Fibroblast of the conjunctiva (primary cell): Measurements from ENCODE around the gene CTNNA2.

Experiments used
- DNase-seq: peaks from one replicate; pipeline ENCODE4 v3.0.0-alpha.2; 2010; ENCODE audit warnings: low read depth

Gene CTNNA2

GRCh38 chr2:80329491-80329890, 816.6 kb downstream of the CTNNA2 start:
- no peak for DNase-seq

DNA sequence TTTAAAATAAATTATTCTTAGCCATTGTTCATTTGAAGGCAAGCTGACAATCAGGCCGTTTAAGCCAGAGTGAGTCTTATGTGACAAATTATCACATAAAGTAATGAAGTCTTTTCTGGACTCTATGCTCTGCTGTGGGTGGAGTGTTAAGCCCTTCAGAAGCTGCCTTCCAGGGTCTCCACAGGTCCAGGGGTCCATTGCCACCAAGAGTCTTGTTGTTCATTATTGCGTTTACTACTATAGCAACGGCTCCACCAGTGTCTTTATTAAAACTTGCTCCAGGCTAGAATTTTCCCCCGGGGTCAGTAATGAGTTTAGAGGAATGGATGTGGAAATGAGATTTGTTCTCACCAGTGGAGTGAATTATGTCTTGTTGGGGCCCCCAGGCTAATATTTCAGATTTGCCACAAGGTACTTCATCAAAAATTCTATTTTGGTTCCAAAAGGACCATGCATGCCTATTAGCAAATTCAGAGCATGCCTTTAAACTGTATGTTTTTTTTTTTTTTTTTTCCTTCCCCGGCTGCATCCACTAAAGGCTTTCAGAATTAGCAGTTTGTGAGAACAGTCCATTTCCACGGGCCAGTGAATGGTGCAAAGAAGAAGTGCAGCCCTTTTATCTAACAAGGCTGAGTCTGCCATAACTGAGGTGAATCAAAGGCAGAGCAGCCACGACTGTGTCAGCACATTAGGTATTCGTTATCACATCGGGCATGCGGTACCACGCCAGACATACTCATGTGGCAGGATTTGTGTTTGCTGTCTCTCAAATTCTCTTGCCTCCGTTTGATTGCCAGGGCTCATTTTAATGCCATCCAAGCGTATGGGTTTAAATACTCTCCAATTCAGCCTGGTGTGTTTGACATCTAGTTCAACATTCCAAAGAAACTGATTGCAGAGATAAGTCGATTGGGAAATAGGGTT, 817.9 kb downstream of the CTNNA2 start:
- no peak for DNase-seq

DNA sequence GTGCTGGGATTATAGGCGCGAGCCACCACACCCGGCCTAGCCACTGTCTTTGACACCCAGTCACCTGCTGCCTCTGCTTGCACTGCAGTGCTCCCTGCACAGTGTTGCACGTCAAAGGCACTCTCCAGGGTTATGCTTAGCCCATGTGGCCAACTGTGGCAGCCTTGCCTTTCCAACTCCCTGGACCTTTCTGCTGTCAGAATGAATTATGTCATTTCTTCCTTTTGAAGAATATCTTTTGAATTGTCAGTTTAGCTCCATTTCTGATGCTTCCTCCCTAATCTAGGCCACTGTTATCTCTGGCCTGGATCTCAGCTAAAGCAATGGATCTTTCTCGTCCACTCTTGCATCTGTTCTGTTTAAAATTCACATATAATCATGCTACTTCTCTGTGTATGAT, 821.0 kb downstream of the CTNNA2 start:
- no peak for DNase-seq

- no peak for DNase-seq
Measured at GRCh38 chr2:80335411-80335810, 822.6 kb downstream of the CTNNA2 start.

- no peak for DNase-seq
Measured at GRCh38 chr2:80338794-80339193, 825.9 kb downstream of the CTNNA2 start.

DNA sequence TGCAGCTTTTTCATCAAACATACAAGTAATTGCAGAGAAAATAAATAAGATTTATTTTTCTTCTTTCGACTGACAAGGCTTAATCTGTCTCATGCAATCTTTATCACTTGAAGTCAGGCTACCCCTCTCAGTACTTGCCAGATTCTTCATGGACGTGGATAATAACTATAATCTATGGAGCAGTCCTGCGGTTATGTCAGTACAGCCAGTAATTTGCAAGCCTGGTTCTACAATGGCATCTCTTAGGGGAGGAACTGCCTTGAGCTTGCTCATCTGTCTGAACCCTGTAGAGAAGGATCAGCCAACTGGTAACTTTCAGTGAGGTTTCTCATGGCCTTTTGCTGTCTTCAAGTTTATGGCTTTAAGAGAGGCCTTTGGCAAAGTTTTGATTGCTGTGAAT, 827.2 kb downstream of the CTNNA2 start:
- DNase-seq: no peak

- DNase-seq: no peak
Measured at GRCh38 chr2:80348078-80348477, 835.2 kb downstream of the CTNNA2 start.

DNA sequence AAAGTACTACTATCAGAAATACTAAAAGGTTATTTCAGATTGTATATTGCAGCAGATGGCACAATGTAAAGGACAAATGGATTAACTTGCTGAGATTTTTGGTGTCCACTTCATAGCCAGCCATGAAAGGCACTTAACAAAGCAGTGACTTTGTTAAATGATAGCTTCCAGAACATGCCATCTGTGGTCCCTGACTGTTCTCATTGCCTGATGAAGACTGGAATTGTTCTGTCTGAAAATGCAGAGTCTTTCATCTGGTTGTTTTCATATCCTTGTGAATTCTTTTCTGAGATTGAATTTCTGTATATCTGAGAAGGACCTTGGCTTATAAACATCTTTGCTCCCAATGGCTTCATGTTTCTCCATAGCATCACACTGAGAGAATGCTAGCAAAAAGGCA, 836.1 kb downstream of the CTNNA2 start:
- no peak for DNase-seq

DNA sequence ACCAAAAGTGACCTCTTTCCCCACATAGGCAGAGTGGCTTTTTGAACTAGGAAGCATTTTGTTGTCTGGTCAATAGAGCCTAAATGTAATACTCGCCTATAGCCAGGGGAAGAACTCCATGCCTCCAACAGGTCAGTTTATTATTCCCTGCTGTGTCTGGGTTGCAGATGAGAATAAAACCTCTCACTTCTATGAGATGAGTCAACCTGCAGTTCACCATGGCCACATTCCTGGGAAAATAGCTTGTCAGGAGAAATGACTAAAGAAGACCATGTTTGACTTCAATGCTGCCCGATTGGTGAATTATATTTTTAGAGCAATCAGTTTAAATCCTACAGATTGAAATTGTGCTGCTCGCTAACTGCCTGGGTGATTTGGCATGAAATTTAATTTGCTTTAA, 838.4 kb downstream of the CTNNA2 start:
- DNase-seq: no peak

DNA sequence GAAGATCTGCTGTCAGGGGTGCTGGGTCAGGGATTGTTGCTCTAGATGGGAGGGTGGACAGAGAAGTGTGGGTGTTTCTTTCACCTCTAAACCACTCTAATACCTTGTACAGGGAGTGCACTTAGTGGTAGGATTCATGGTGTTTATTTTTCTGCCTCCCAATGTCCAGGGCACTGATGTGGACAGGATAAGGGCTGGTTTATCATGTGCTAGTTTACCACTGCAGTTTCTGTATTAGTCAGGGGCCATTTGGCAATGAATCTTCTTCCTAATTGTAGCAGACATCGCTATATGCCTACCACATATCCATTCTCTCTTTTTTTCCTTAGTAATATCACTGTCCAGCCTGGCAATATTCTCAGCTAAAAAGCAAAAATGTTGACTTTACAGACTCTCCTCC, 842.0 kb downstream of the CTNNA2 start:
- DNase-seq: no peak

- DNase-seq: no peak
Measured at GRCh38 chr2:80361904-80362303, 849.1 kb downstream of the CTNNA2 start.

GRCh38 chr2:80363330-80363729, 850.5 kb downstream of the CTNNA2 start:
- DNase-seq: no peak

GRCh38 chr2:80363791-80364349, 851.0 kb downstream of the CTNNA2 start:
- no peak for DNase-seq

GRCh38 chr2:80364524-80365212, 851.8 kb downstream of the CTNNA2 start:
- DNase-seq: no peak

DNA sequence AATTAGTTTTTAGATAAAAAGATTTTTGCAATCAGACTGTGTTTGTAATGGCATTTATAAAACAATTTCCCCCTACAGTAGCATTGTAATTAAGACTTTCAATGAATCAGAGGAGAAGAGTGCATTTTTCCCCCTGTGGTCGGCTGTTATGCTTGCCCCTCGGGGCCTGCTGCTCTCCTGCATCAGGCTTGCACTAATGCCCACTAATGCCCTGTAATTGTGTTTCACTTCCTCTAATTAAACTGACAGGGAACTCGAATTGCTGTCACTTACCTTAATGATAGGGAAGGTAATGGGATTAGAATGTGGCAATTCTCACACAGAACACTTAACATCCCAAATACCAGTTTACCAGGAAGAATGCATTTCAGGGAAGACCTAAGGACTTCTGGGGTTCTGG, 852.9 kb downstream of the CTNNA2 start:
- no peak for DNase-seq

GRCh38 chr2:80370375-80371009, 857.6 kb downstream of the CTNNA2 start:
- DNase-seq: no peak

DNA sequence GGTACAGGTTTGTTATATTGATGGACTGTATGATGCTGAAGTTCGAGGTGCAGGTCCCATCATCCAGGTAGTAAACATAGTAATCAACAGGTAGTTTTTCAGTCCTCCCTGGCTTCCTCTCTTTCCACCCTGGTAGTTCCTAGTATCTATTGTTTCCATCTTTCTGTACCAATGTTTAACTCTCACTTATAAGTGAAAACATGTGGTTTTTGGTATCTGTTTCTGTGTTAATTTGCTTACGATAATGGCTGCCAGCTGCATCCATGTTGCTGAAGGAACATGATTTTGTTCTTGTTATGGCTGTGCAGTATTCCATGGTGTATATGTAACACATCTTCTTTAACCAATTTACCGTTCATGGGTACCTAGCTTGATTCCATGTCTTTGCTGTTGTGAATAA, 861.3 kb downstream of the CTNNA2 start:
- DNase-seq: no peak

- DNase-seq: no peak
Measured at GRCh38 chr2:80377071-80377470, 864.2 kb downstream of the CTNNA2 start.

- DNase-seq: no peak
Measured at GRCh38 chr2:80380736-80381135, 867.9 kb downstream of the CTNNA2 start.

DNA sequence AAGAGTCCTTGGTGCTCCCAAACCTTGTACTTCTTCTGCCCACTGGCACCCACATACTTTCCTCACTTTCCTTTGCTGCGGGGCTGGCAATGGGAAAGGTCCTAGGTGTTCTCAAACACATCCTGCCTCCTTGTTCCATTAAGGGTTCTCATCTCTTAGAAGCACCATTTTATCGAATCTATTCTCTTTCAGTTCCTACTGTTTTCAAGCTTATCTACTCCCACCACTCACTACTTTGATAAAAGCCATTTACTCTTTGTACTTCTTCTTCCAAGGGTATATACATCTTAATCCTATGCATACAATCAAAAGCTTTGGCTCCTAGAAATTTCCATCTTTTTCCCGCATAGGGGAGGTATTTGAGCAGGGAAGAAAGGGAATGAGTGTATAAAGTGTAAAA, 868.8 kb downstream of the CTNNA2 start:
- DNase-seq: no peak

GRCh38 chr2:80392441-80392840, 879.6 kb downstream of the CTNNA2 start:
- no peak for DNase-seq

GRCh38 chr2:80393991-80394390, 881.1 kb downstream of the CTNNA2 start:
- DNase-seq: no peak

DNA sequence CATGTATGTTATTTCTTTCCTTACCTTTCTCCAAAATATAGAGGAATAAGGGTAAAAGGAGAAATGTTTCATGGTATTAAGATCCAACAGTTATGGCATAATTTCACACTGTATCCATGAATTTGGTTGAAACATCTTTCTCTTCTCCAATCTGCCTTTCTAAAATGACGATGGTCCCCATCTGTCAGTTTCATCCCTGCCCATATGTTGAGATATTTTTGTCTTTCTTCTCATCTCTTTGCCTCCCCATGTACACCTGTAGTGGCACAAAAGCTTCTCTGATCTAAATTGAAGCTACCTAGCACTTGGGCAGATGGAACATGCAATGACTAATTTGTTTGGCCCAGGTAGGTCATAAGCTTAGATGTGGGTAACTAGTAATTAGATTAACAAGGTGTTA, 882.4 kb downstream of the CTNNA2 start:
- DNase-seq: no peak
